Measurements from ENCODE around the gene TRIM23.

Gene TRIM23

DNA sequence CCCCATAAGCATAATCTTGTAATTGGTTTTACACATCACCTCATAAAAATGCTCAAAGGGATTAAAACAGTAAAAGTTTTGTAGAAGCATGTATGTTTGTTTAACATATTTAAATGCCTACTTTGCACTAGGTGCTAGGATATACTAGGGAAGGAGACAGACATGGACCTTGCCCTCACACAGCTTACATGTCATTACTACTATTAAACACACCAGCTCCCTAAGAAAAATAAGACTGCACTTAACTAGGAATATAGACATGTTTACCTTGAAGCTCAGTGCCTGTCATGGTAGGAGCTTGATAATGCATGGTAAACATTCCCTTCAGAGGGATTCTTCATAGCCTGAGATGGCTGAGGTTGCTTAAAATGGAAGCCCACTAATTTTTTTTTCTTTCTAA lies 6.8 kb upstream of the TRIM23 start:
- H3F3A ChIP-seq (ENCODE audit: insufficient read depth, low read length), result no peaks in the 10 kb centered on the region
- no peaks in the 10 kb centered on the region for H3K9me2 ChIP-seq (replicated peaks; ENCODE audit: insufficient read depth, low read length)
- no peak overlapping the region for H3K9ac ChIP-seq (ENCODE audit: low read length)
- H4K20me1 ChIP-seq (ENCODE audit: insufficient read depth, low read length), result no peaks in the 10 kb centered on the region
- TF ChIP-seq EZH2 (optimal IDR thresholded peaks at IDR 0.05; ENCODE audit: low read depth, low read length), result no peak
- no peak for TF ChIP-seq EZH2phosphoT487 (IDR thresholded peaks at IDR 0.05; ENCODE audit: low read length)
- TF ChIP-seq, protein P1, sequence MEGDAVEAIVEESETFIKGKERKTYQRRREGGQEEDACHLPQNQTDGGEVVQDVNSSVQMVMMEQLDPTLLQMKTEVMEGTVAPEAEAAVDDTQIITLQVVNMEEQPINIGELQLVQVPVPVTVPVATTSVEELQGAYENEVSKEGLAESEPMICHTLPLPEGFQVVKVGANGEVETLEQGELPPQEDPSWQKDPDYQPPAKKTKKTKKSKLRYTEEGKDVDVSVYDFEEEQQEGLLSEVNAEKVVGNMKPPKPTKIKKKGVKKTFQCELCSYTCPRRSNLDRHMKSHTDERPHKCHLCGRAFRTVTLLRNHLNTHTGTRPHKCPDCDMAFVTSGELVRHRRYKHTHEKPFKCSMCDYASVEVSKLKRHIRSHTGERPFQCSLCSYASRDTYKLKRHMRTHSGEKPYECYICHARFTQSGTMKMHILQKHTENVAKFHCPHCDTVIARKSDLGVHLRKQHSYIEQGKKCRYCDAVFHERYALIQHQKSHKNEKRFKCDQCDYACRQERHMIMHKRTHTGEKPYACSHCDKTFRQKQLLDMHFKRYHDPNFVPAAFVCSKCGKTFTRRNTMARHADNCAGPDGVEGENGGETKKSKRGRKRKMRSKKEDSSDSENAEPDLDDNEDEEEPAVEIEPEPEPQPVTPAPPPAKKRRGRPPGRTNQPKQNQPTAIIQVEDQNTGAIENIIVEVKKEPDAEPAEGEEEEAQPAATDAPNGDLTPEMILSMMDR (IDR thresholded peaks at IDR 0.05; ENCODE audit: low read length), result no peak
- H2AFZ ChIP-seq (ENCODE audit: low read length), result no peak overlapping the region
- no peak overlapping the region for H3K4me3 ChIP-seq (ENCODE audit: low read length)
- no peaks in the 10 kb centered on the region for H3K27me3 ChIP-seq (replicated peaks; ENCODE audit: insufficient read depth, low read length)
- no peak for DNase-seq
- H3K4me1 ChIP-seq (ENCODE audit: low read length), result peaks cover 3% of the 10 kb centered on the region
- no peak overlapping the region for H3K27ac ChIP-seq (ENCODE audit: low read length)
- peaks cover 54% of the 10 kb centered on the region for H3K79me2 ChIP-seq (ENCODE audit: low read length)
- H3K9me3 ChIP-seq (replicated peaks; ENCODE audit: insufficient read depth, low read length), result no peaks in the 10 kb centered on the region
- H3K4me2 ChIP-seq (ENCODE audit: low read depth, low read length), result no peak overlapping the region
- peaks cover 10% of the 10 kb centered on the region for H3K36me3 ChIP-seq (replicated peaks; ENCODE audit: insufficient read depth, low read length)

- H2AFZ ChIP-seq (ENCODE audit: low read length), result no peak overlapping the region
- H3K27me3 ChIP-seq (replicated peaks; ENCODE audit: insufficient read depth, low read length), result no peaks in the 10 kb centered on the region
- DNase-seq, result no peak
These were observed 1.6 kb upstream of the TRIM23 start for GRCh38 chr5:65625743-65626142.

GRCh38 chr5:65624571-65625555 lies 730 bp upstream of the TRIM23 start, which contains the start of the genes SHLD3 and TRAPPC13:
TSS of gene SHLD3 (plus strand) at chr5:65625027. CDS start at chr5:65629588, 4,561 bp downstream.
TSS of gene TRAPPC13 (plus strand) at chr5:65625027. CDS start at chr5:65625061, 34 bp downstream.
- TF ChIP-seq, protein P1 (IDR thresholded peaks at IDR 0.05; ENCODE audit: low read length), result no peak
- peak within 1 kb of the TSS; percentile 83 for H3K9ac ChIP-seq (ENCODE audit: low read length)
- peak; percentile 91 for DNase-seq
- H2AFZ ChIP-seq (ENCODE audit: low read length), result peak within 1 kb of the TSS; percentile 91
- H3K4me1 ChIP-seq (ENCODE audit: low read length), result peaks cover 16% of the 10 kb centered on the region; the same call in 1 of the 2 replicates
- H3K27ac ChIP-seq (ENCODE audit: low read length), result peak within 1 kb of the TSS; percentile 87
- no peaks in the 10 kb centered on the region for H3K9me3 ChIP-seq (replicated peaks; ENCODE audit: insufficient read depth, low read length)
- 0 out of 2 replicates have a peak, but pooled peaks cover 5% of the 10 kb centered on the region for H3F3A ChIP-seq (ENCODE audit: insufficient read depth, low read length)
- H4K20me1 ChIP-seq (ENCODE audit: insufficient read depth, low read length), result no peaks in the 10 kb centered on the region
- H3K79me2 ChIP-seq (ENCODE audit: low read length), result peaks cover 88% of the 10 kb centered on the region
- H3K36me3 ChIP-seq (replicated peaks; ENCODE audit: insufficient read depth, low read length), result peaks cover 4% of the 10 kb centered on the region
- H3K9me2 ChIP-seq (replicated peaks; ENCODE audit: insufficient read depth, low read length), result no peaks in the 10 kb centered on the region
- H3K4me3 ChIP-seq (ENCODE audit: low read length), result peak within 1 kb of the TSS; percentile 97
- H3K4me2 ChIP-seq (ENCODE audit: low read depth, low read length), result peak within 1 kb of the TSS; percentile 97
- H3K27me3 ChIP-seq (replicated peaks; ENCODE audit: insufficient read depth, low read length), result no peaks in the 10 kb centered on the region

More at GRCh38 chr5:65625743-65626142, 1.6 kb upstream of the TRIM23 start:
- Histone ChIP-seq H3K79me2 (ENCODE audit: low read length) (peaks cover 86% of the 10 kb centered on the region), H3K9ac (ENCODE audit: low read length) (peak overlapping the region; percentile 83; the same call in 1 of the 2 replicates), H3K4me2 (ENCODE audit: low read depth, low read length) (peak overlapping the region; percentile 70), H3K4me1 (ENCODE audit: low read length) (peaks cover 16% of the 10 kb centered on the region; the same call in 1 of the 2 replicates), H4K20me1 (ENCODE audit: insufficient read depth, low read length) (no peaks in the 10 kb centered on the region), H3K27ac (ENCODE audit: low read length) (peak overlapping the region; percentile 87; the same call in 1 of the 2 replicates), H3K4me3 (ENCODE audit: low read length) (peak overlapping the region; percentile 97), H3K9me2 (replicated peaks; ENCODE audit: insufficient read depth, low read length) (no peaks in the 10 kb centered on the region), H3F3A (ENCODE audit: insufficient read depth, low read length) (0 out of 2 replicates have a peak, but pooled peaks cover 5% of the 10 kb centered on the region), H3K9me3 (replicated peaks; ENCODE audit: insufficient read depth, low read length) (no peaks in the 10 kb centered on the region), H3K36me3 (replicated peaks; ENCODE audit: insufficient read depth, low read length) (peaks cover 7% of the 10 kb centered on the region)
- TF ChIP-seq, protein P1 (IDR thresholded peaks at IDR 0.05; ENCODE audit: low read length), result no peak
- TF ChIP-seq EZH2 (optimal IDR thresholded peaks at IDR 0.05; ENCODE audit: low read depth, low read length), result no peak
- no peak for TF ChIP-seq EZH2phosphoT487 (IDR thresholded peaks at IDR 0.05; ENCODE audit: low read length)

All from MM.1S (cell line).